ENCODE measurements around the gene FBXO3. TPM values are rescaled to one million over a fixed set of nuclear protein-coding genes. Genes with fewer than 3 reads are reported as not detected.
A peak's percentile ranks its signal among the peaks of the same experiment; 100 is the strongest.

FBXO3 gene
- total and polyA plus RNA-seq, 2 of the 13 experiments (the other 11 are each of a cell fraction or from before 2014, with no cell fraction given) = 20.4 to 27.6 TPM

DNA sequence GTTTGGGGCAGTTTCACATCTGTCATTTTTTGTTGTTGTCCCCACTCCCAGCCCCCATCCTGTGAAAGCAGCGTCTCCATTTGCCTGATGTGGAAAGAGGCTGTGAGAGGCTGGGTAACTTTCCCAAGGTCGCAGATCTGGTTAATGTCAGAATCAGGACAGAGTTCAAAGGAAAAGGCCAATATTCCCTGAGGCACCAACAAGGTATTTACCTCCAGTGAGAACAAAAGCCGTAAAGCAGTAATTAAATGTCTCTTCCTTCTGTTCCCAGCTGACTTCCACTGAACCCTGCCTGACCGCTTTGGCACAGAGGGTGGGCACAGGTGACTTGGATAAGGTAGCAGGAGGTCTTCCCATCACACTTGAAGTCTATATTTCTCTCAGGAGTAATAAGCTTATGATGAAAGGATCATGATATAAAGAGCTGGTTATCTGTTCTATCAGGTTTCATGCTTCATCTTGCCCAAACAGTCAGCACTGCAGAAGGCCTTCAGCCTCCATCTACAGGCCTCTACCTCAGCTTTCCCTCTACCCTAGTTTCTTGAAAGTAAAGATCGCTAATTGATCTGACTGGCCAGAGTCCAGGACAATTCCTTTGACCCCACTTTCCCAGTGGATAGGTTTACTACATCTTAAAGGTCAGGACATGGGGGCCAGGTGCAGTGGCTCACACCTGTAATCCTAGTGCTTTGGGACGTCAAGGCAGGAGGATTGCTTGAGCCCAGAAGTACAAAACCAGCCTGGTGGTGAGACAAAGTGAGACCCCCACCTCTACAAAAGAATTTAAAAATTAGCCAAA lies 83.1 kb downstream of the FBXO3 start (continued):
- TF ChIP-seq CENPX (CRISPR knock-in tag; IDR thresholded peaks at IDR 0.05) = no peak
- no peak for TF ChIP-seq ZNF572 (CRISPR knock-in tag; IDR thresholded peaks at IDR 0.05)
- no peak for TF ChIP-seq ATRX (CRISPR knock-in tag; IDR thresholded peaks at IDR 0.05; ENCODE audit: borderline replicate concordance)
- no peak for TF ChIP-seq SMYD3 (CRISPR knock-in tag; IDR thresholded peaks at IDR 0.05)
- 0 out of 2 replicates have a peak, but pooled peaks have one; percentile 3 for TF ChIP-seq GATAD1 (CRISPR knock-in tag; IDR thresholded peaks at IDR 0.05)
- no peak for TF ChIP-seq HNRNPK (IDR thresholded peaks at IDR 0.05; ENCODE audit: low read depth, low read length, poor library complexity, severe bottlenecking)
- TF ChIP-seq, protein P1, sequence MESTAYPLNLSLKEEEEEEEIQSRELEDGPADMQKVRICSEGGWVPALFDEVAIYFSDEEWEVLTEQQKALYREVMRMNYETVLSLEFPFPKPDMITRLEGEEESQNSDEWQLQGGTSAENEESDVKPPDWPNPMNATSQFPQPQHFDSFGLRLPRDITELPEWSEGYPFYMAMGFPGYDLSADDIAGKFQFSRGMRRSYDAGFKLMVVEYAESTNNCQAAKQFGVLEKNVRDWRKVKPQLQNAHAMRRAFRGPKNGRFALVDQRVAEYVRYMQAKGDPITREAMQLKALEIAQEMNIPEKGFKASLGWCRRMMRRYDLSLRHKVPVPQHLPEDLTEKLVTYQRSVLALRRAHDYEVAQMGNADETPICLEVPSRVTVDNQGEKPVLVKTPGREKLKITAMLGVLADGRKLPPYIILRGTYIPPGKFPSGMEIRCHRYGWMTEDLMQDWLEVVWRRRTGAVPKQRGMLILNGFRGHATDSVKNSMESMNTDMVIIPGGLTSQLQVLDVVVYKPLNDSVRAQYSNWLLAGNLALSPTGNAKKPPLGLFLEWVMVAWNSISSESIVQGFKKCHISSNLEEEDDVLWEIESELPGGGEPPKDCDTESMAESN (CRISPR knock-in tag; conservative IDR thresholded peaks at IDR 0.05) = no peak; the same call in 1 of the 2 replicates
- no peak for TF ChIP-seq CBFB (CRISPR knock-in tag; IDR thresholded peaks at IDR 0.05)
- TF ChIP-seq, protein P2, sequence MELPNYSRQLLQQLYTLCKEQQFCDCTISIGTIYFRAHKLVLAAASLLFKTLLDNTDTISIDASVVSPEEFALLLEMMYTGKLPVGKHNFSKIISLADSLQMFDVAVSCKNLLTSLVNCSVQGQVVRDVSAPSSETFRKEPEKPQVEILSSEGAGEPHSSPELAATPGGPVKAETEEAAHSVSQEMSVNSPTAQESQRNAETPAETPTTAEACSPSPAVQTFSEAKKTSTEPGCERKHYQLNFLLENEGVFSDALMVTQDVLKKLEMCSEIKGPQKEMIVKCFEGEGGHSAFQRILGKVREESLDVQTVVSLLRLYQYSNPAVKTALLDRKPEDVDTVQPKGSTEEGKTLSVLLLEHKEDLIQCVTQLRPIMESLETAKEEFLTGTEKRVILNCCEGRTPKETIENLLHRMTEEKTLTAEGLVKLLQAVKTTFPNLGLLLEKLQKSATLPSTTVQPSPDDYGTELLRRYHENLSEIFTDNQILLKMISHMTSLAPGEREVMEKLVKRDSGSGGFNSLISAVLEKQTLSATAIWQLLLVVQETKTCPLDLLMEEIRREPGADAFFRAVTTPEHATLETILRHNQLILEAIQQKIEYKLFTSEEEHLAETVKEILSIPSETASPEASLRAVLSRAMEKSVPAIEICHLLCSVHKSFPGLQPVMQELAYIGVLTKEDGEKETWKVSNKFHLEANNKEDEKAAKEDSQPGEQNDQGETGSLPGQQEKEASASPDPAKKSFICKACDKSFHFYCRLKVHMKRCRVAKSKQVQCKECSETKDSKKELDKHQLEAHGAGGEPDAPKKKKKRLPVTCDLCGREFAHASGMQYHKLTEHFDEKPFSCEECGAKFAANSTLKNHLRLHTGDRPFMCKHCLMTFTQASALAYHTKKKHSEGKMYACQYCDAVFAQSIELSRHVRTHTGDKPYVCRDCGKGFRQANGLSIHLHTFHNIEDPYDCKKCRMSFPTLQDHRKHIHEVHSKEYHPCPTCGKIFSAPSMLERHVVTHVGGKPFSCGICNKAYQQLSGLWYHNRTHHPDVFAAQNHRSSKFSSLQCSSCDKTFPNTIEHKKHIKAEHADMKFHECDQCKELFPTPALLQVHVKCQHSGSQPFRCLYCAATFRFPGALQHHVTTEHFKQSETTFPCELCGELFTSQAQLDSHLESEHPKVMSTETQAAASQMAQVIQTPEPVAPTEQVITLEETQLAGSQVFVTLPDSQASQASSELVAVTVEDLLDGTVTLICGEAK (IDR thresholded peaks at IDR 0.05) = no peak
- TF ChIP-seq, protein P2 (CRISPR knock-in tag; IDR thresholded peaks at IDR 0.05) = no peak
- TF ChIP-seq DNMT3B (CRISPR knock-in tag; conservative IDR thresholded peaks at IDR 0.05) = no peak
- TF ChIP-seq ZNF644 (CRISPR knock-in tag; IDR thresholded peaks at IDR 0.05; ENCODE audit: low read depth) = peak; percentile 24; the same call in 1 of the 2 replicates
- TF ChIP-seq ZNF253 (CRISPR knock-in tag; IDR thresholded peaks at IDR 0.05; ENCODE audit: borderline replicate concordance) = no peak
- TF ChIP-seq, protein P3, sequence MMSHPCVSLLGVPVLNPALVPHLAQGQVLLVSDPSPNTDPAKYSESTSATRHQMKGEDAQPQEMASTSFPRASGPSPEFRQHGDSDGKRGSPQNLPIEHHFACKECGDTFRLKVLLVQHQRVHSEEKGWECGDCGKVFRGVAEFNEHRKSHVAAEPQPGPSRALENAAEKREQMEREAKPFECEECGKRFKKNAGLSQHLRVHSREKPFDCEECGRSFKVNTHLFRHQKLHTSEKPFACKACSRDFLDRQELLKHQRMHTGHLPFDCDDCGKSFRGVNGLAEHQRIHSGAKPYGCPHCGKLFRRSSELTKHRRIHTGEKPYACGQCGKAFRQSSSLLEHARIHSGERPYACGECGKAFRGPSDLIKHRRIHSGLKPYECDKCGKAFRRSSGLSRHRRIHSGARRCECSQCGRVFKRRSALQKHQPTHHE (CRISPR knock-in tag; IDR thresholded peaks at IDR 0.05; ENCODE audit: borderline replicate concordance) = no peak

Data from HepG2 (cell line).